HCT116 (cell line): Measurements from ENCODE around the gene MSRB3. TPM values are rescaled to one million over a fixed set of nuclear protein-coding genes. Genes with fewer than 3 reads are reported as not detected.

ENCODE experiments used
- ATAC-seq: fragments of 200-7000 bp; cut with Tn5 transposase; 2 replicates; pipeline ENCODE4 v1.9.1; 2020; ENCODE audit warnings: mild to moderate bottlenecking, moderate library complexity
- BruUV-seq: library from RNA; stranded (reverse); fragments of 400-500 nt; replicated peaks from 2 replicates; lab custom pipeline; 2021; lab: Mats Ljungman, UMichigan
- CTCF ChIA-PET: fragments of 300-600 bp; sonication (Branson Sonifier 250); formaldehyde crosslinking; loops from one replicate; lab custom pipeline; 2021; ENCODE audit warnings: antibody characterized with exemption; lab: Charles Lee
- POLR2A ChIA-PET: fragments of 300-600, 350-600 bp; sonication (Branson Sonifier 250); formaldehyde crosslinking; loops from one replicate; lab custom pipeline; 2021; ENCODE audit warnings: antibody characterized with exemption; lab: Charles Lee
- RAD21 ChIA-PET, 2 experiments: fragments of 300-600 bp; sonication (Branson Sonifier 250); formaldehyde crosslinking; loops; one replicate each; lab custom pipeline; 2023; ENCODE audit warnings: low total read pairs in 2 of 2; ENCODE audit not compliant: uncharacterized antibody in 2 of 2, unreplicated experiment in 2 of 2, low non-redundant PET in 1 of 2; lab: Charles Lee
- DNase-seq: peaks from one replicate; pipeline ENCODE4 v3.0.0-alpha.2; 2010; ENCODE audit warnings: low read depth, low spot score
- H2AFZ ChIP-seq: fragments of 200-600 bp; shearing (Covaris generic), sonication (generic); 2 replicates; pipeline ENCODE4 v1.6.1; 2017; ENCODE audit warnings: low read depth, mixed run types, mixed read lengths, antibody characterized with exemption, low read length; ENCODE audit not compliant: poor library complexity, severe bottlenecking
- H3K27ac ChIP-seq: 2 replicates; pipeline ENCODE4 v1.5.1; 2012; ENCODE audit warnings: low read depth, low read length
- H3K27me3 ChIP-seq: fragments of 200-600 bp; sonication (generic); 2 replicates; pipeline ENCODE4 v1.6.1; 2016; ENCODE audit warnings: mixed run types, low read length, mixed read lengths; ENCODE audit not compliant: insufficient read depth
- H3K36me3 ChIP-seq, 2 experiments: fragments of 200-500 bp in 1 of 2; fragments of 200-600 bp in 1 of 2; sonication (Bioruptor generic) in 1 of 2; sonication (generic) in 1 of 2; 2 replicates each; pipeline versions ENCODE4 v1.5.1 to v1.6.1; 2014 to 2016; ENCODE audit warnings: low read length in 2 of 2, inconsistent platforms in 1 of 2, mixed read lengths in 1 of 2, mixed run types in 1 of 2; ENCODE audit not compliant: insufficient read depth in 2 of 2, control insufficient read depth in 1 of 2
- H3K4me1 ChIP-seq, 2 experiments: fragments of 200-600 bp in 1 of 2; sonication (generic) in 1 of 2; 2 replicates each; pipeline versions ENCODE4 v1.5.1 to v1.6.1; 2012 to 2017; ENCODE audit warnings: low read length in 2 of 2, inconsistent platforms in 1 of 2, mild to moderate bottlenecking in 1 of 2, mixed read lengths in 1 of 2, mixed run types in 1 of 2, moderate library complexity in 1 of 2; ENCODE audit not compliant: insufficient read depth in 2 of 2, control insufficient read depth in 1 of 2
- H3K4me2 ChIP-seq: fragments of 200-600 bp; sonication (generic); 2 replicates; pipeline ENCODE4 v1.6.1; 2017; ENCODE audit warnings: mixed run types, low read length, mixed read lengths
- H3K4me3 ChIP-seq, 2 experiments: fragments of 200-600 bp in 1 of 2; sonication (generic) in 1 of 2; replicated peaks in 1 of 2; 2 replicates each; pipeline ENCODE4 v1.5.1; 2011 to 2016; ENCODE audit warnings: low read length in 2 of 2, control low read depth in 1 of 2, low read depth in 1 of 2, mild to moderate bottlenecking in 1 of 2, mixed read lengths in 1 of 2, mixed run types in 1 of 2
- H3K79me2 ChIP-seq: fragments of 200-600 bp; sonication (generic); 2 replicates; pipeline ENCODE4 v1.6.1; 2017; ENCODE audit warnings: mild to moderate bottlenecking, mixed run types, low read length, moderate library complexity, mixed read lengths; ENCODE audit not compliant: insufficient read depth
- H3K9ac ChIP-seq: fragments of 200-600 bp; sonication (generic); 2 replicates; pipeline ENCODE4 v1.6.1; 2016; ENCODE audit warnings: low read length, mixed read lengths
- H3K9me2 ChIP-seq: fragments of 200-600 bp; sonication (generic), shearing (Covaris generic); 2 replicates; pipeline ENCODE4 v1.6.1; 2017; ENCODE audit warnings: mixed run types, mild to moderate bottlenecking, moderate library complexity; ENCODE audit not compliant: insufficient read depth
- H3K9me3 ChIP-seq, 2 experiments: fragments of 200-500 bp in 1 of 2; fragments of 200-600 bp in 1 of 2; sonication (Bioruptor generic) in 1 of 2; sonication (generic) in 1 of 2; 2 replicates each; pipeline ENCODE4 v1.6.1; 2014 to 2017; ENCODE audit warnings: low read length in 2 of 2, mixed read lengths in 2 of 2, inconsistent platforms in 1 of 2, low read depth in 1 of 2, mild to moderate bottlenecking in 1 of 2, mixed run types in 1 of 2, moderate library complexity in 1 of 2; ENCODE audit not compliant: control insufficient read depth in 1 of 2, insufficient read depth in 1 of 2
- H4K20me1 ChIP-seq: fragments of 200-600 bp; sonication (generic), shearing (Covaris generic); 2 replicates; pipeline ENCODE4 v1.6.1; 2017; ENCODE audit warnings: mixed run types, mild to moderate bottlenecking, moderate library complexity; ENCODE audit not compliant: insufficient read depth
- ATF3 ChIP-seq: IDR thresholded peaks from 2 replicates; pipeline ENCODE4 v1.6.1; 2012
- CBX3 ChIP-seq: IDR thresholded peaks from 2 replicates; pipeline ENCODE4 v1.6.1; 2012; ENCODE audit warnings: low read depth
- CEBPB ChIP-seq: IDR thresholded peaks from 2 replicates; pipeline ENCODE4 v1.6.1; 2012; ENCODE audit warnings: low read depth
- FOSL1 ChIP-seq: IDR thresholded peaks from 2 replicates; pipeline ENCODE4 v1.6.1; 2012; ENCODE audit warnings: low read depth
- JUND ChIP-seq: IDR thresholded peaks from 2 replicates; pipeline ENCODE4 v1.6.1; 2012
- POLR2AphosphoS5 ChIP-seq: IDR thresholded peaks from 2 replicates; pipeline ENCODE4 v1.6.1; 2011; ENCODE audit warnings: mild to moderate bottlenecking, low read depth, low read length, moderate library complexity
- SIN3A ChIP-seq: IDR thresholded peaks from 2 replicates; pipeline ENCODE4 v1.6.1; 2012; ENCODE audit warnings: low read depth
- SRF ChIP-seq: IDR thresholded peaks from 2 replicates; pipeline ENCODE4 v1.6.1; 2012; ENCODE audit warnings: low read depth
- TCF7L2 ChIP-seq: IDR thresholded peaks from 2 replicates; pipeline ENCODE4 v1.7.0; 2011; ENCODE audit warnings: borderline replicate concordance, inconsistent platforms; ENCODE audit not compliant: insufficient read depth, insufficient read length; ENCODE audit errors: extremely low read depth
- ZFX ChIP-seq: fragments of 450-650 bp; IDR thresholded peaks from 2 replicates; pipeline ENCODE4 v1.6.1; 2017
- ZNF274 ChIP-seq: fragments of 200-500 bp; sonication (Bioruptor generic); IDR thresholded peaks from 2 replicates; pipeline ENCODE4 v1.6.1; 2014; ENCODE audit warnings: mild to moderate bottlenecking, low read depth, low read length, inconsistent platforms
- intact Hi-C: fragments of 100-400 bp; cut with micrococcal nuclease; formaldehyde crosslinking; loops from 2 replicates; pipeline ENCODE4 v1.10.0; 2022
- total RNA-seq: library from RNA; stranded (reverse); gene quantifications from one replicate; pipeline ENCODE4 v1.2.1, GENCODE V29; 2021; ENCODE audit not compliant: unreplicated experiment
- TF ChIP-seq, protein P1 (sequence below): IDR thresholded peaks from 2 replicates; pipeline ENCODE4 v1.6.1; 2012; ENCODE audit warnings: low read depth
- TF ChIP-seq, protein P2 (sequence below): IDR thresholded peaks from 2 replicates; pipeline ENCODE4 v1.6.1; 2011; ENCODE audit warnings: mild to moderate bottlenecking, low read length, moderate library complexity; ENCODE audit not compliant: insufficient replicate concordance; ENCODE audit errors: extremely low read depth

The MSRB3 gene
- total RNA-seq, 1 experiment from 2014 or later, result 8.2 TPM

DNA sequence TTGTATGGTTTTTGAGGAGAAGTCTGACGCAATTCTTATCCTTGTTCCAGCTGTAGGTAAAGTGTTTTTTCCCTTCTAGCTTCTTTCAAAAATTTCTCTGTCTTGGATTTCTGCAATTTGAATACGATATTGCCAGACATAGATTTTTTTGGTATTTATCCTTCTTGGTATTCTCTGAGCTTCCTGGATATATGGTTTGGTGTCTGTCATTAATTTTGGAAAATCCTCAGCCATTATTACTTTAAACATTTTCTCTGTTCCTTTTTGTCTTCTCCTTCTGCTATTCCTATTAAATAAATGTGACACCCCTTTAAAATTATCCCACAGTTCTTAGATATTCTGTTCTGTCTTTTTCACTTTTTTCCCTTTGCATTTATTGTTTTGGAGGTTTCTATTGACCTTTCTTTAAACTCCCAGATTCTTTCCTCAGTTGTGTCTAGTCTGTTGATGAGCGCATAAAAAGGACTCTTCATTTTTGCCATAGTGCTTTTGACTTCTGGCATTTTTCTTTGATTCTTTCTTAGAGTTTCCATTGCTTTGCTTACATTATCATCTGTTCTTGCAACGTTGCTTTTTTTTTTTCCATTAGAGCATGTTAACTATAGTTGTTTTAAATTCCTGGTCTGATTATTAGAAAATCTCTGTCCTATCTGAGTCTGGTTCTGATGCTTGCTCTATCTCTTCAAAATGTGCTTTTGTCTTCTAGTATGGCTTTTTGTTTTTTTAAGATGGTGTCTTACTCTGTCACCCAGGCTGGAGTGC is 129.1 kb downstream of the MSRB3 start:
- H3K36me3 ChIP-seq, result no peaks in the 10 kb centered on the region
- ChIA-PET POLR2A (interaction anchor here (0.7 kb wide), 1 partner anchor 357 kb away, joined by 3 read pairs; no protein-coding TSS in a partner anchor), CTCF (no interaction called here), RAD21 (no interaction called here)
- H3K4me2 ChIP-seq, result no peak overlapping the region
- H4K20me1 ChIP-seq, result no peaks in the 10 kb centered on the region
- TF ChIP-seq SRF (no peak), CBX3 (no peak), FOSL1 (no peak), ATF3 (no peak), POLR2AphosphoS5 (no peak), ZNF274 (no peak), ZFX (no peak), SIN3A (no peak), CEBPB (no peak), TCF7L2 (no peak), JUND (no peak)
- TF ChIP-seq, protein P1, sequence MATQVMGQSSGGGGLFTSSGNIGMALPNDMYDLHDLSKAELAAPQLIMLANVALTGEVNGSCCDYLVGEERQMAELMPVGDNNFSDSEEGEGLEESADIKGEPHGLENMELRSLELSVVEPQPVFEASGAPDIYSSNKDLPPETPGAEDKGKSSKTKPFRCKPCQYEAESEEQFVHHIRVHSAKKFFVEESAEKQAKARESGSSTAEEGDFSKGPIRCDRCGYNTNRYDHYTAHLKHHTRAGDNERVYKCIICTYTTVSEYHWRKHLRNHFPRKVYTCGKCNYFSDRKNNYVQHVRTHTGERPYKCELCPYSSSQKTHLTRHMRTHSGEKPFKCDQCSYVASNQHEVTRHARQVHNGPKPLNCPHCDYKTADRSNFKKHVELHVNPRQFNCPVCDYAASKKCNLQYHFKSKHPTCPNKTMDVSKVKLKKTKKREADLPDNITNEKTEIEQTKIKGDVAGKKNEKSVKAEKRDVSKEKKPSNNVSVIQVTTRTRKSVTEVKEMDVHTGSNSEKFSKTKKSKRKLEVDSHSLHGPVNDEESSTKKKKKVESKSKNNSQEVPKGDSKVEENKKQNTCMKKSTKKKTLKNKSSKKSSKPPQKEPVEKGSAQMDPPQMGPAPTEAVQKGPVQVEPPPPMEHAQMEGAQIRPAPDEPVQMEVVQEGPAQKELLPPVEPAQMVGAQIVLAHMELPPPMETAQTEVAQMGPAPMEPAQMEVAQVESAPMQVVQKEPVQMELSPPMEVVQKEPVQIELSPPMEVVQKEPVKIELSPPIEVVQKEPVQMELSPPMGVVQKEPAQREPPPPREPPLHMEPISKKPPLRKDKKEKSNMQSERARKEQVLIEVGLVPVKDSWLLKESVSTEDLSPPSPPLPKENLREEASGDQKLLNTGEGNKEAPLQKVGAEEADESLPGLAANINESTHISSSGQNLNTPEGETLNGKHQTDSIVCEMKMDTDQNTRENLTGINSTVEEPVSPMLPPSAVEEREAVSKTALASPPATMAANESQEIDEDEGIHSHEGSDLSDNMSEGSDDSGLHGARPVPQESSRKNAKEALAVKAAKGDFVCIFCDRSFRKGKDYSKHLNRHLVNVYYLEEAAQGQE, result no peak
- TF ChIP-seq, protein P2, sequence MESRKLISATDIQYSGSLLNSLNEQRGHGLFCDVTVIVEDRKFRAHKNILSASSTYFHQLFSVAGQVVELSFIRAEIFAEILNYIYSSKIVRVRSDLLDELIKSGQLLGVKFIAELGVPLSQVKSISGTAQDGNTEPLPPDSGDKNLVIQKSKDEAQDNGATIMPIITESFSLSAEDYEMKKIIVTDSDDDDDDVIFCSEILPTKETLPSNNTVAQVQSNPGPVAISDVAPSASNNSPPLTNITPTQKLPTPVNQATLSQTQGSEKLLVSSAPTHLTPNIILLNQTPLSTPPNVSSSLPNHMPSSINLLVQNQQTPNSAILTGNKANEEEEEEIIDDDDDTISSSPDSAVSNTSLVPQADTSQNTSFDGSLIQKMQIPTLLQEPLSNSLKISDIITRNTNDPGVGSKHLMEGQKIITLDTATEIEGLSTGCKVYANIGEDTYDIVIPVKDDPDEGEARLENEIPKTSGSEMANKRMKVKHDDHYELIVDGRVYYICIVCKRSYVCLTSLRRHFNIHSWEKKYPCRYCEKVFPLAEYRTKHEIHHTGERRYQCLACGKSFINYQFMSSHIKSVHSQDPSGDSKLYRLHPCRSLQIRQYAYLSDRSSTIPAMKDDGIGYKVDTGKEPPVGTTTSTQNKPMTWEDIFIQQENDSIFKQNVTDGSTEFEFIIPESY, result no peak
- no peaks in the 10 kb centered on the region for H3K79me2 ChIP-seq
- BruUV-seq, result no TSS peak
- H3K9ac ChIP-seq, result no peak overlapping the region
- no peak for ATAC-seq
- H3K27me3 ChIP-seq, result no peaks in the 10 kb centered on the region
- H2AFZ ChIP-seq, result no peak overlapping the region
- no peak overlapping the region for H3K27ac ChIP-seq
- H3K4me3 ChIP-seq, result no peak overlapping the region
- H3K9me2 ChIP-seq, result no peaks in the 10 kb centered on the region
- intact Hi-C loops, result no loop called here
- no peaks in the 10 kb centered on the region; a peak in 2 of 4 replicates for H3K9me3 ChIP-seq
- H3K4me1 ChIP-seq, result 0 out of 4 replicates have a peak, but pooled peaks cover 0 to 6% of the 10 kb centered on the region in 2 experiments
- no peak for DNase-seq
